Suprapubic skin (tissue), 4 donors: ENCODE data around the gene CHST7.

Source experiments
- CTCF ChIP-seq, 2 donors: fragments of 200-600 bp in 1 of 2; fragments of 450-650 bp in 1 of 2; sonication (generic) in 1 of 2; IDR thresholded peaks; one replicate each; pipeline ENCODE4 v1.5.1; 2016 to 2019; ENCODE audit warnings: antibody characterized with exemption in 2 of 2, mild to moderate bottlenecking in 1 of 2, moderate library complexity in 1 of 2
- EP300 ChIP-seq: sonication (generic); formaldehyde crosslinking; IDR thresholded peaks from one replicate; pipeline ENCODE4 v1.6.1; 2017; ENCODE audit warnings: antibody characterized with exemption
- POLR2A ChIP-seq, 2 donors: fragments of 450-650 bp; IDR thresholded peaks; one replicate each; pipeline ENCODE4 v1.6.1; 2017; ENCODE audit warnings: antibody characterized with exemption in 2 of 2, mild to moderate bottlenecking in 2 of 2, moderate library complexity in 2 of 2
- POLR2AphosphoS5 ChIP-seq, 3 donors: sonication (generic); formaldehyde crosslinking; IDR thresholded peaks; one replicate each; pipeline ENCODE4 v1.6.1; 2017; ENCODE audit warnings: antibody characterized with exemption in 3 of 3

- TF ChIP-seq CTCF (IDR thresholded peaks at IDR 0.05) (no peak), EP300 (no peak), POLR2A (IDR thresholded peaks at IDR 0.05) (no peak), POLR2AphosphoS5 (IDR thresholded peaks at IDR 0.05) (no peak)
Measured at GRCh38 chrX:46569621-46570020, 3.9 kb upstream of the CHST7 start.
